IMR-90 (cell line): Measurements from ENCODE around the gene CRABP1. TPM values are rescaled to one million over a fixed set of nuclear protein-coding genes. Genes with fewer than 3 reads are reported as not detected.

ENCODE experiments used
- ATAC-seq: fragments of 200-7000 bp; cut with Tn5 transposase; 2 replicates; pipeline ENCODE4 v1.9.1; 2020; ENCODE audit warnings: low read depth, mild to moderate bottlenecking, moderate library complexity
- BruUV-seq: library from RNA; stranded (reverse); fragments of 400-500 nt; replicated peaks from 2 replicates; lab custom pipeline; 2021; lab: Mats Ljungman, UMichigan
- CTCF ChIA-PET: fragments of 300-600 bp; formaldehyde crosslinking; extraction: SDS; loops from one replicate; lab custom pipeline; 2021; ENCODE audit warnings: antibody characterized with exemption; lab: Yijun Ruan, JAX
- POLR2A ChIA-PET: fragments of 300-600 bp; sonication (Branson Sonifier 250); formaldehyde crosslinking; loops from one replicate; lab custom pipeline; 2022; ENCODE audit warnings: antibody characterized with exemption; ENCODE audit not compliant: unreplicated experiment; lab: Charles Lee
- DNase-seq: peaks from one replicate; pipeline ENCODE4 v3.0.0; 2013
- H2AFZ ChIP-seq: replicated peaks from 2 replicates; pipeline ENCODE3; 2013; ENCODE audit warnings: low read length, mild to moderate bottlenecking; ENCODE audit not compliant: poor library complexity
- H2AK5ac ChIP-seq: 2 replicates; pipeline ENCODE4 v1.6.1; 2013; ENCODE audit warnings: low read depth, low read length, inconsistent platforms
- H2AK9ac ChIP-seq: replicated peaks from 2 replicates; pipeline ENCODE3; 2013; ENCODE audit warnings: mild to moderate bottlenecking, low read depth, low read length, moderate library complexity; ENCODE audit not compliant: poor library complexity
- H2BK120ac ChIP-seq: 2 replicates; pipeline ENCODE4 v1.6.1; 2013; ENCODE audit warnings: low read depth, low read length, inconsistent platforms
- H2BK15ac ChIP-seq: 3 replicates; pipeline ENCODE4 v1.6.1; 2013; ENCODE audit warnings: low read depth, low read length, inconsistent platforms
- H2BK20ac ChIP-seq: 2 replicates; pipeline ENCODE4 v1.6.1; 2013; ENCODE audit warnings: low read depth, mild to moderate bottlenecking, inconsistent platforms, low read length, moderate library complexity
- H2BK5ac ChIP-seq: 2 replicates; pipeline ENCODE4 v1.6.1; 2013; ENCODE audit warnings: mild to moderate bottlenecking, low read depth, low read length, inconsistent platforms; ENCODE audit not compliant: poor library complexity, severe bottlenecking
- H3K14ac ChIP-seq: replicated peaks from 2 replicates; pipeline ENCODE4 v1.6.1; 2013; ENCODE audit warnings: low read depth, low read length, inconsistent platforms
- H3K18ac ChIP-seq: 2 replicates; pipeline ENCODE4 v1.6.1; 2013; ENCODE audit warnings: low read depth, low read length, control low read depth
- H3K23ac ChIP-seq: 2 replicates; pipeline ENCODE4 v1.6.1; 2013; ENCODE audit warnings: low read depth, low read length, inconsistent platforms
- H3K27ac ChIP-seq: 2 replicates; pipeline ENCODE4 v1.5.1; 2013; ENCODE audit warnings: mild to moderate bottlenecking, control low read depth, low read length; ENCODE audit not compliant: insufficient read depth
- H3K27me3 ChIP-seq: 2 replicates; pipeline ENCODE4 v1.6.1; 2013; ENCODE audit warnings: low read length; ENCODE audit not compliant: control insufficient read depth, insufficient read depth
- H3K36me3 ChIP-seq: 2 replicates; pipeline ENCODE4 v1.6.1; 2013; ENCODE audit warnings: low read length, mixed read lengths; ENCODE audit not compliant: control insufficient read depth, insufficient read depth
- H3K4ac ChIP-seq: 2 replicates; pipeline ENCODE4 v1.6.1; 2013; ENCODE audit warnings: low read depth, low read length, inconsistent platforms
- H3K4me1 ChIP-seq: 2 replicates; pipeline ENCODE4 v1.6.1; 2013; ENCODE audit warnings: low read length, mixed read lengths; ENCODE audit not compliant: control insufficient read depth, insufficient read depth
- H3K4me2 ChIP-seq: 2 replicates; pipeline ENCODE4 v1.6.1; 2013; ENCODE audit warnings: low read depth, mild to moderate bottlenecking, control low read depth, low read length, moderate library complexity
- H3K4me3 ChIP-seq: 2 replicates; pipeline ENCODE4 v1.5.1; 2013; ENCODE audit warnings: low read depth, mild to moderate bottlenecking, control low read depth, low read length, moderate library complexity; ENCODE audit not compliant: insufficient read depth
- H3K56ac ChIP-seq: 2 replicates; pipeline ENCODE4 v1.6.1; 2013; ENCODE audit warnings: low read length, inconsistent platforms; ENCODE audit not compliant: insufficient read depth; ENCODE audit errors: extremely low read depth
- H3K79me1 ChIP-seq, 2 experiments: 2 replicates each; pipeline ENCODE4 v1.6.1; 2013; ENCODE audit warnings: low read length in 2 of 2, inconsistent platforms in 1 of 2, low read depth in 1 of 2
- H3K9ac ChIP-seq: 2 replicates; pipeline ENCODE4 v1.6.1; 2013; ENCODE audit warnings: low read depth, low read length, control low read depth
- H3K9me1 ChIP-seq: 2 replicates; pipeline ENCODE4 v1.6.1; 2013; ENCODE audit warnings: low read length, inconsistent platforms; ENCODE audit not compliant: insufficient read depth
- H3K9me3 ChIP-seq: 2 replicates; pipeline ENCODE4 v1.6.1; 2013; ENCODE audit warnings: low read length; ENCODE audit not compliant: control insufficient read depth, insufficient read depth
- H4K20me1 ChIP-seq: 2 replicates; pipeline ENCODE4 v1.6.1; 2013; ENCODE audit warnings: low read length, inconsistent platforms; ENCODE audit not compliant: insufficient read depth
- H4K5ac ChIP-seq: 2 replicates; pipeline ENCODE4 v1.6.1; 2013; ENCODE audit warnings: mild to moderate bottlenecking, low read depth, low read length, control low read depth
- H4K8ac ChIP-seq, 2 experiments: 2 replicates each; pipeline ENCODE4 v1.6.1; 2013; ENCODE audit warnings: low read depth in 2 of 2, low read length in 2 of 2, control low read depth in 1 of 2, inconsistent platforms in 1 of 2
- H4K91ac ChIP-seq: 2 replicates; pipeline ENCODE4 v1.6.1; 2013; ENCODE audit warnings: low read depth, low read length, inconsistent platforms; ENCODE audit not compliant: insufficient read depth
- MAFK ChIP-seq: IDR thresholded peaks from 2 replicates; pipeline ENCODE4 v1.6.1; 2012; ENCODE audit warnings: low read depth, low read length, improper control_type of control experiment
- SMC3 ChIP-seq: fragments of 150-350 bp; IDR thresholded peaks from 2 replicates; pipeline ENCODE4 v1.6.1; 2016; ENCODE audit warnings: low read depth, mild to moderate bottlenecking, antibody characterized with exemption, low read length, moderate library complexity
- WGBS, 2 experiments: methylation state at CpG; one replicate each; pipeline versions ENCODE4 v1.1.5 to v1.1.7; 2013; ENCODE audit warnings: missing lambda C conversion rate in 2 of 2; ENCODE audit not compliant: insufficient read length in 1 of 2; ENCODE audit errors: extremely low coverage in 2 of 2; 5-methylcytosine and 5-hydroxymethylcytosine counted together
- dilution Hi-C: fragments of 300-500 bp; cut with HindIII; formaldehyde crosslinking; loops from one replicate; pipeline ENCODE4 v1.14.3; 2018; ENCODE audit warnings: low sequenced_read_pairs; ENCODE audit not compliant: unreplicated experiment
- in situ Hi-C: fragments of 300-500 bp; cut with MboI; formaldehyde crosslinking; loops from 3 replicates; pipeline ENCODE4 v1.14.3; 2019; ENCODE audit warnings: low sequenced_read_pairs, inconsistent platforms, mixed read lengths
- intact Hi-C: fragments of 100-400 bp; cut with micrococcal nuclease; formaldehyde crosslinking; loops from 2 replicates; pipeline ENCODE4 v1.10.0; 2022
- polyA plus RNA-seq, 3 experiments: library from polyadenylated mRNA; depleted of rRNA; stranded (reverse); fragments of >200 nt; gene quantifications; 2 replicates each; pipeline ENCODE4 v1.2.3, GENCODE V29; 2012; ENCODE audit warnings: low replicate concordance in 1 of 3
- total RNA-seq: library from RNA; depleted of rRNA; stranded (reverse); fragments of >200 nt; gene quantifications from 2 replicates; pipeline ENCODE4 v1.2.3, GENCODE V29; 2012

The CRABP1 gene
- total and polyA plus RNA-seq, 2 of the 4 experiments (the other 2 are of a cell fraction): not detected

- TF ChIP-seq SMC3: no peak
Observed at GRCh38 chr15:78322724-78323521, 17.2 kb upstream of the CRABP1 start (continued).

DNA sequence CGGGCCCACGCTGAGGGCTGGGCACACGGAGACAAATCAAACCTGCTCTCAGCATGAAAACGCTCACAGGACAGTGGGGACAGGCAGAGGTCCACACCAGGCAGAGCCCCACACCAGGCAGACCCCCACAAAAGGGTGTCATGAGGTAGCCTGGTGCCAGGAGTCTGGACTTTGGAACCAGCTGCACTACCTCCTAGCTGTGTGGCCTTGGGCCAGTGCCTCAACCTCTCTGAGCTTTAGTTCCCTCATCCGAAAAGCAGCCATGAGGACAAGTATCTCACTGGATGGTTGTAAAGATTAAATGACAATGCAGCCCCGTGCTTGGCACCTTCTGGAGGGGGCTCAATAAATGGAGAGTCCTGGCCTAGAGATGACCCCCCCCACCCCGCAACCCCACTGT, 16.5 kb upstream of the CRABP1 start:
- TF ChIP-seq SMC3 (no peak), MAFK (no peak)
- H4K91ac ChIP-seq: no peak overlapping the region
- H3K27ac ChIP-seq: no peak overlapping the region
- peaks cover 14% of the 10 kb centered on the region for H3K9me1 ChIP-seq
- H4K20me1 ChIP-seq: no peaks in the 10 kb centered on the region
- no TSS peak for BruUV-seq
- no peaks in the 10 kb centered on the region for H3K36me3 ChIP-seq
- ChIA-PET CTCF (no interaction called here), POLR2A (interaction anchor here (0.6 kb wide), 1 partner anchor 10 kb away, joined by 9 read pairs; no protein-coding TSS in a partner anchor)
- H3K9ac ChIP-seq: no peak overlapping the region
- H3K18ac ChIP-seq: no peak overlapping the region
- H3K9me3 ChIP-seq: no peaks in the 10 kb centered on the region
- H3K56ac ChIP-seq: no peak overlapping the region
- H3K14ac ChIP-seq: no peak overlapping the region
- H2AFZ ChIP-seq: no peak overlapping the region
- intact Hi-C loops: no loop called here
- H2BK5ac ChIP-seq: no peak overlapping the region
- H2AK9ac ChIP-seq: peak overlapping the region; percentile 65
- 68% methylated on average over 3 of the region's 7 CpGs; no CpG with 5 or more reads in 1 of the 2 experiments for WGBS, 2 experiments
- H3K4me2 ChIP-seq: no peak overlapping the region
- H3K27me3 ChIP-seq: peaks cover 23% of the 10 kb centered on the region; the same call in 1 of the 2 replicates
- ATAC-seq (no peak), DNase-seq (no peak)
- H2AK5ac ChIP-seq: no peak overlapping the region
- no peak overlapping the region for H4K5ac ChIP-seq
- H4K8ac ChIP-seq: no peak overlapping the region
- no peak overlapping the region for H3K23ac ChIP-seq
- no peaks in the 10 kb centered on the region for H3K79me1 ChIP-seq
- no peak overlapping the region for H2BK20ac ChIP-seq
- H3K4ac ChIP-seq: no peak overlapping the region
- in situ Hi-C loops: no loop called here
- dilution Hi-C loops: no loop called here
- no peak overlapping the region for H2BK15ac ChIP-seq
- H3K4me1 ChIP-seq: peaks cover 4% of the 10 kb centered on the region; the same call in 1 of the 2 replicates
- H3K4me3 ChIP-seq: no peak overlapping the region
- H2BK120ac ChIP-seq: no peak overlapping the region
